NCI-H748 treated with DMSO at 0.1 percent for 48 hours (cell line): ENCODE results near the gene CHD1.
"Not testable (repeated sequence)": the region's sequence is repeated elsewhere in the genome, so short reads cannot be mapped to it uniquely, and the experiment has no call there.

ENCODE experiments used
- DNase-seq: peaks from one replicate; lab custom pipeline; 2025; lab: John Stamatoyannopoulos, UW

CHD1 gene

DNA sequence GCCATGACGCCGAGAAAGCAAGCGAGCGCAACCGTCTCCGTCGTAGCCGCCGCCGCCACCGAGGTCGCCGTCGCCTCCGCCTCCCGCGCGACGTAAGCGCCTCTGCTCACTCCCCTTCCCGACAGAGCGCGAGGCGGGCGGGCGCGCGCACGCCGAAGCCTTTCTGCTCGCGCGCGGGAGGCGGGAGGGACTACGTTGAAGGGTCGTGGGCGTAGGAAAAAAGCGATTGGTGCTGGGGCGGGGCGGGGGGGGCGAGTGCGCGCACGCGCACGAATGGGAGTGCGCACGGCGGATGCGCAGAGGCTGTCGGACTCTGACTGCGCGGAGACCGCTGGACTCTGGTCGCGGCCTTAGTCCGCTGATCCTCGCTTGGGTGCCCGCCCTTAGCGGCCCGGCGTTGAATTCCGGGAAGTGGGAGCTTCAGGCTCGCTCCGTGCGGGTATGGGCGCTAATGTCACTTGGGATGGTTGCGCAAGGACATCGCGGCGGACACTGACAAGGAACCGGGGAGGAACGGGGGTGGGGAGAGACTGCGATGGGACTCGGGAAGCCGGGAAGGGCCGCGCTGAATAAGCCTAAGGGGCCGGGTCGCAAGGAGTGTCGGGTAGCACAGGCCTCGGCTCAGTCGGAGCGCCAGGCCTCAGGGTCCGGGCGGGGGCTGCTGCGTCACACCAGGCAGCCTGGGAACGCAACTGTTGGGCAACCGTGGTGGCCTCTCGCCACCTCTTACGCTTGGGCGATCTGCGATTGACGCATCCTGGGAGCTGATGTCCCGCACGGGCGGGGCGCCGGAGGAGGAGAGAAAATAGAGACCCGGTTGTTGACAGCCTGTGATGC, at the start of gene CHD1:
TSS of gene CHD1 (minus strand) at position 135 of the 837 bp plus-strand sequence. CDS start 2,621 bp downstream, outside the sequence.
- peak; percentile 88 for DNase-seq

DNA sequence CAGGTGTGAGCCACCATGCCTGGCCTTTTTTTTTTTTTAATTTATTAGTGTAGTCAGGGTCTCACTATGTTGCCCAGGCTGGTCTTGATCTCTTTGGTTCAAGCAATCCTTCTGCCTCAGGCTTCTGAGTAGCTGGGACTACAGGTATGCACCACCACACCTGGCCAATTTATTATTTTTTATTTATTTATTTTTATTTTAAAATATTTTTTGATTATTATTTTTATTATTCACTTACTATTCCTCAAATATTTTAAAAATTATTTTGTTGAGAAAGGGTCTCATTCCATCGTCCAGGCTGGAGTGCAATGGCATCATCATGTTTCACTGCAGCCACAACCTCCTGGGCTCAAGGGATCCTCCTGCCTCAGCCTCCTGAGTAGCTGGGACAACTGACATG, 49.7 kb upstream of the CHD1 start:
- DNase-seq, result no peak

DNA sequence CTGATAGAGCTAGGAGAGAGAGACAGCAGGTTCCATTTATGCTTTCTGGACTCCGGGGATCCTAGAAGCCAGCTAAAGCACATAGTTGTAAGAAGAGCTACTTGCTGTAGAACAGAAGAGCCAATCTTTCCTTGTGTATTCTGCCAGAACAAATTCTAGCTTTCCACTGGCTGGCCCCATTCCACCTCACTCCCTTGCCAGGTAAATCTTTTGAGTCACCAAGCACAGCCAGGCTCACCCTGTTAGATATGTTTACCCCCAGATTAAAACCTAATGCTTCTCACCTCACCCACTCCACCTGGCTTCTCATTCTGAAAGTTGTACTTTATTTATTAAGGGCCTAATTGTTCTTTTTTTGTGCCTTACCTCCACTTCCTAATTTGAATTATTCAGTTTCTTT, 48.9 kb upstream of the CHD1 start:
- DNase-seq, result no peak

DNA sequence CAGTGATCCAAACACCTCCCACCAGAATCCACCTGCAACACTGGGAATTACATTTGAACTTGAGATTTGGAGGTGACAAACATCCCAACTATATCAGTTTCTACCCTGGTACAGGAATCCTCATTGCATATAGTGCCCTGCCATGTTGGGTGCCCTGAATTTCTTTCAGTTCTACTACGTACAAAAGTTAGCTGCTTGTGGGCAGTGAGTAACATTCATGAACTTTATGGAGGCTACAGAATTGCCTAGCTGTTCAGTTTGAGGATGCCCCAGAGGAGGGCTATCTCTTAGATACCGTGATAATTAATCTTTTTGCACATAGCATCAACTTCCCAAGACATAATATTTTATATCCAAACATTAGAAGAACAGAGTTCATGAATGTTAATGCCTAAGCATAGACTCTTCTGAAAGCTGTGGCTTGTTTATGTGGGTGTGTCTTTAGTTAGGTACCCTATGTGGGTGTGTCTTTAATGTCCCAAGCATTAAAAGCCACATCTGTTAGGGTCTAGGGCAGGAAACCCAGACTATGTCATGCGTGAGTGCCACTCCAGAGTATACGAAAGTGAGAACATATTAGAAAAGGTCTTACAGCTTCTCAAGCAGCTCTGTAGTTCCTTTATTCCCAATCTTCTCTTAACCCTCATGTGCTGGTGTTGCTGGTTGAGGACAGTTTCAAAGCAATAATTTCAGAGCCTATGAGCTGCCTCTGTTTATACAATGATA, 47.0 kb upstream of the CHD1 start:
- DNase-seq, result no peak

DNA sequence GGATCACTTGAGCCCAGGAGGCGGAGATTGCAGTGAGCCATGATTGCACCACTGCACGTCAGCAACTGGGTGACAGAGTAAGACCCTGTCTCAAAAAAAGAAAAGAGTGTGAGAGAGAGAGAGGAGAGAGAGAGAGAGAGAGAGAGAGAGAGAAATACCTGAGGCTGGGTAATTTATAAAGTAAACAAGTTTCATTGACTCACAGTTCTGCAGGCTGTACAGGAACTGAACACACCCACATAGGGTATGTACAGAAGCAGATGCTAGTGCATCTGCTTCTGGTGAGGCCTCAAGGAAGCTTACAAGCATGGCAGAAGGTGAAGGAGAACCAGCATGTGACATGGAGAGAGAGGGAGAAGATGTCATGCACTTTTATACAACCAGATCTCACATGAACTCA, 46.4 kb upstream of the CHD1 start:
- DNase-seq, result no peak

DNA sequence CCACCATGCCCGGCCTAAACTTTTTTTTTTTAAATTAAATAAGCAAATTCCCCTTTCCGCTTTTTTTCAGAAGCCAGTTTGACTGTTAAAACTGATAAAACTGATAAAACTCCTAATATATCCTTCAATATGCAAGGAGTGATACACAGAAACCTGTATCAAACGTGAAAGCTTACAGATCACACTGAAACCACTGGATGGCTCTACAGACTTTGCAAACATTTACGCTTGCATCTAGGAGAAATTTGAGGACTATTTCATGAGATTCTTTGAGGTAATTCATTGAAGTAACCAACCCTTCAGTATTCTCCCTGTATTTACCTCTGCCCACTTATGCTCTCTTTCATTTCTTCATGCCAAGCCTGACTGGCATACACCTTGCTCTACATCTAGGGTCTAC, 40.6 kb upstream of the CHD1 start:
- no peak for DNase-seq

DNA sequence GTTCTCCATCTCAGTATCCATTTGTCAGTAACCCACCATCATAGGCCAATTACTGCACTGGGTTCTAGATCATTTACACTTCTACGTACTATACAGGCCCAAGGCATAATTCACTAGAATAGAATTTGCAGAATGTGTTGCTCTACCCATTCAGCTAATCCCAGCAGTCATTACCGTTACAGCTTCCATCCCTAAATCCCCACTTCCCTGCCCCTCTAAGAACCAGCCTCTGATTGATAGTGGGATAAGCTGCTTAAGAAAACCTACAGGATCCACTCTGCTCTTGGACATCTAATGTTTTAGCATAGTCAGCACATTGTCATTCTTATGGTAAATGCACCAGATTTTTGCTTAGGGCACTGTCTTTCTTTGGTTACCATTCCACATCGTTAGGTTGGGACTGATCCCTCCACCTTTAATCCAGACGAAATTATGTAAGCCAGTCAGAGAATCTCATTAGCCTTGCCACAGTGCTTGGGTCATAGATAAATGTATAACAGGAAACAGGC, 39.3 kb upstream of the CHD1 start:
- DNase-seq, result no peak

DNA sequence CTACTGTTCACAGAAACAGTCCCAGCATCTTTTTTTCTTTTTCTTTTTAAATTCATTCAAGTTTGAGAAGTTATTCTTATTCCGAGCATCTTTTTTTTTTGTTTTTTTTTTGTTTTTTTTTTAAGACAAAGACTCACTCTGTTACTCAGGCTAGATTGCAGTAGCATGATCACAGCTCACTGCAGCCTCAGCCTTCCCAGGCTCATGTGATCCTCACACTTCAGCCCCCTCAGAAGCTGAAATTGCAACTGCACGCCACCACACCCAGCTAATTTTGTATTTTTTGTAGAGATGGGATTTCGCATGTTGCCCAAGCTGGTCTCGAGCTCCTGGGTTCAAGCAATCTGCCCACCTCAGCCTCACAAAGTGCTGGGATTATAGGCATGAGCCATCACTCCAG, 36.4 kb upstream of the CHD1 start:
- no peak for DNase-seq

DNA sequence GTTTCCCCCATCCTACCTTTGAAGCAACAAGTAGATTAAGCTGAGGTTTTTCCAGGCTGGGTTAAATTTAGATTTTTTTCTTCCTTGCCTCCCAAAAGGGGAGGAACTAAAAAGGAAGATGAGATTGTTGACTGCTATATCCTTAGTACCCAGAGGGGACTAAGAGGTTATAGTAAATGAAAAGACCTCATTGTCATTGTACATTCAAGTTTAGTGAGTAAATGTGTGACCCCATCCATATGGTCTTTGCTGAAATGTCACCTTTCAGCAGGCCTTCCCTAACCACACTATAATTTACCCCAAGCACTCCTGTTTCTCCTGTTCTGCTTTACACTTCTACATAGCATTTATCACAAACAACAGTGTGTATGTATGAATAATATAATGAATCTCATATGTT, 35.8 kb upstream of the CHD1 start:
- no peak for DNase-seq

DNA sequence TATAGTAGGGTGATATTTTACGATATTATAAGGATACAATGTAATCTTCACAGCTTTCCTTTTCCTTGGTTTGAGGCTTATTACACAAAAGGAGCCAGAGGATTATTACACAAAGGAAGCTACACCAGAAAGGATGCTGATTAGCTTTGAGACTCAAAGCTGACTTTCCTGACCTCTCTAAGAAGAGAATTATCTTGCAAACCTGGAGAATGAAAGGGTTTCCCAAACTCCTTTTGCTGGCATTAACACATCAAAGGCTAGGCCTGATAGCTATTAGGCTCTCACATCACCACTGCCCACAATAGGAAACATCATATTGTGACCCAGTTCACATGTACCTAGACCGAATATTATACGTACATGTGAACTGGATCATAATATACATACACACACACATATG, 34.2 kb upstream of the CHD1 start:
- DNase-seq, result no peak

DNA sequence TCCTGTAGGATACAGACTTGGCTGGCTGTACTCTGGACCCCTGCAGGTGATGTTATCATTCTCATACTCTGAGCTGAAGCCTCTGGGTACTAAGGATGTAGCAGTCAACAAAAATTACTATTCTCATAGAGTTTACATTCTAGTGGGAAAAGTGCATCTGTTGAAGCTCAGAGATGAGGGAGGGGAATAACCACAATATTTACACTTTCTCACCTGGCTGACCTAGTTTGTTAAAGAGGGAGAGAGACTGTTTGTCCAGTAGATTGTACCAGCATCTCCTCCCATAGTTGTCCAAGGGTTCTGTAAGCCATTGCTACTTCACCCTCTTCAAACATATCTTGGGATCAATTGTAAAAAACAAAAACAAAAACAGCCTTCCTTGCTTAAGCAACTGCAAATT, 33.8 kb upstream of the CHD1 start:
- no peak for DNase-seq

DNA sequence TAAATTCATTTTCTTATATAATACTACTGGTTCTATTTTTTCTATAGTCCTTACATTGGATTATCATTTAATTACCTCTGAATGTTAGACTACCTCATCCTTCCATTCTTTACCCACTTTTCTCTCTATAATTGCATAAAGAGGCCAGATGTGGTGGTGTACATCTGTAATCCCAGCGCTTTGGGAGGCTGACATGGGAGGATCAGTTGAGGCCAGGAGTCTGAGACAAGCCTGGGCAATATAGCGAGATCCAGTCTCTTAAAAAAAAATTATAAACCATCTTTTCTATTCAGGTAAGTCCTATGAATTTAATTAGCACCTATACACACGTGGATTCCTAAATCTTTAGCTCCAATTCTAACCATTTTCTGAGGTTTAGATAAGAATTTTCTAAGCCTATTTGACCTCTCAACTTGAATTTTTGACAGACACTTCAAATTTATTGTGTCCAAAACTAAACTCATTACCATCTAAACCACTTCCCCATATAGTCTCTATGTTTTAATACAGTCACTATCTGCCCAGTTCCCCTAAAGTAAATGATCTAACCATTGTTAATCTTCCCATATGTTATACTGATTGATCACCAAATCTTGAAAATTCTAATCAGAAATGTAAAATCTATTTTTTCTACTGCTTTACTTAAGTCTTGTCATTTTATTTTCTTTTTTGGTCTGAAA, 33.0 kb upstream of the CHD1 start:
- DNase-seq, result no peak

DNA sequence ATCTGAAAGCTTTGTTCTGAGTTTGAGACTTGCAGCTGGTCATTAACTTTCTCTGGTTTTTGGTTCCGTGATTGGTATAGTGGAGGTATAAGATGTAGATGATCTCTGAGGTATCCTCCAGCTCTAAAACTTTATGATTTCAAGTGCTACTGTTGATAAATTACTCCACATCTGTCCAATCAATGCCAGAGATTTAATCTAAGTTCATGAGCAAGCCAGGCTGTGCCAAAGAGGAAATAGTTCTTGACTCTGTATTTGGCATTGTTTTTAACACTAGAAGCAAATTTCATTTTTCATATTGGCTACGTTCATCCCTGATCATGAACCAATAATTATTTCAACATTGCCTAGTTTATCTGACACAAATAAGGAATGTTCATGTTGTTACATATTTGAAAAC, 28.5 kb upstream of the CHD1 start:
- no peak for DNase-seq

DNA sequence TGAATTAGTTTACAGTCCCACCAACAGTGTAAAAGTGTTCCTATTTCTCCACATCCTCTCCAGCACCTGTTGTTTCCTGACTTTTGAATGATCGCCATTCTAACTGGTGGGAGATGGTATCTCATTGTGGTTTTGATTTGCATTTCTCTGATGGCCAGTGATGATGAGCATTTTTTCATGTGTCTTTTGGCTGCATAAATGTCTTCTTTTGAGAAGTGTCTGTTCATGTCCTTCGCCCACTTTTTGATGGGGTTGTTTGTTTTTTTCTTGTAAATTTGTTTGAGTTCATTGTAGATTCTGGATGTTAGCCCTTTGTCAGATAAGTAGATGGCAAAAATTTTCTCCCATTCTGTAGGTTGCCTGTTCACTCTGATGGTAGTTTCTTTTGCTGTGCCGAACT, 27.1 kb upstream of the CHD1 start:
- not testable (repeated sequence) for DNase-seq

DNA sequence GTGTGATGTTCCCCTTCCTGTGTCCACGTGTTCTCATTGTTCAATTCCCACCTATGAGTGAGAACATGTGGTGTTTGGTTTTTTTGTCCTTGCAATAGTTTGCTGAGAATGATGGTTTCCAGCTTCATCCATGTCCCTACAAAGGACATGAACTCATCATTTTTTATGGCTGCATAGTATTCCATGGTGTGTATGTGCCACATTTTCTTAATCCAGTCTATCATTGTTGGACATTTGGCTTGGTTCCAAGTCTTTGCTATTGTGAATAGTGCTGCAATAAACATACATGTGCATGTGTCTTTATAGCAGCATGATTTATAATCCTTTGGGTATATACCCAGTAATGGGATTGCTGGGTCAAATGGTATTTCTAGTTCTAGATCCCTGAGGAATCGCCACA, 26.7 kb upstream of the CHD1 start:
- DNase-seq, result not testable (repeated sequence)

DNA sequence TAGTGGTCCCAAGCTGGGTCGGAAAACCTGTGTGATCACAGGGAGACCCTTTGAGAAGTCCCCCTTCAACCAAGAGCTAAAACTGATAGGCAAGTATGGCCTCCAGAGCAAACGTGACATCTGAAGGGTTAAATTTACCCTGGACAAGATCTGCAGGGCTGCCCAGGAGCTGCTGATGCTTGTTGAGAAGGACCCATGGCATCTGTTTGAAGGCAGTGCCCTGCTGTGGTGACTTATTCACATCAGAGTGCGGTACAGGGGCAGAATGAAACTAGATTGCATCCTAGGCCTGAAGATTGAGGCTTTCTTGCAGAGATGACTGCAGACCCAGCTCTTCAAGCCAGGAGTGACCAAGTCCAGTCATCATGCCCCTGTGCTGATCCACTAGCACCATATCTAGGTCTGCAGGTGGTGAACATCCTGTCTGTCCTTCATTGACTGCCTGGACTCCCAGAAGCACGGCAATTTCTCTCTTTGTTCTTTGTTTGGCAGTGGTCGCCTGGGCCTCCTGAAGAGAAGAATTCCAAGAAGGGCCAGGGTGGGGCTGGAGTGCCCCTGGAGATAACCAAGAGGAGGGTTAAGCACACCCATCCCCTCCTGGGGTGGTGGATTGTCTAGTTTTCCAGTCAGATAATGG, 25.7 kb upstream of the CHD1 start:
- DNase-seq, result no peak

DNA sequence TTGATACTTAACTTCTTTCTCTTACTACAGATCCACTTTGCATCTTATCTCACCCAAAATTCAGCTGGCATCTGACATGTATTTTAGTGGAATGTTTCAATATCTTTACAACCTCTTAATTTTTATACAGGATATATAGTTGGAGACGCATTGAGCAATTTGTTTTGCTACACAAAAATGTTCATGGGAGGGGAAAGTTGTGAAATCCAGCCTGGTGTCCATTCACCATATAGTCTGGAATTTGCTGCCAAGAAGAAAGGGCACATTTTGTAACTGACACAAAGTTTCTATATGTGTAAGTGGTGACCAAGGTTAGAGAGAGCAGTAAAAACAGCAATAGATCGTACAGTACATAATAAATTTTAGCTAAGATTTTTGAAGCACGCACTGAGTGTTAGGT, 14.0 kb upstream of the CHD1 start:
- no peak for DNase-seq

DNA sequence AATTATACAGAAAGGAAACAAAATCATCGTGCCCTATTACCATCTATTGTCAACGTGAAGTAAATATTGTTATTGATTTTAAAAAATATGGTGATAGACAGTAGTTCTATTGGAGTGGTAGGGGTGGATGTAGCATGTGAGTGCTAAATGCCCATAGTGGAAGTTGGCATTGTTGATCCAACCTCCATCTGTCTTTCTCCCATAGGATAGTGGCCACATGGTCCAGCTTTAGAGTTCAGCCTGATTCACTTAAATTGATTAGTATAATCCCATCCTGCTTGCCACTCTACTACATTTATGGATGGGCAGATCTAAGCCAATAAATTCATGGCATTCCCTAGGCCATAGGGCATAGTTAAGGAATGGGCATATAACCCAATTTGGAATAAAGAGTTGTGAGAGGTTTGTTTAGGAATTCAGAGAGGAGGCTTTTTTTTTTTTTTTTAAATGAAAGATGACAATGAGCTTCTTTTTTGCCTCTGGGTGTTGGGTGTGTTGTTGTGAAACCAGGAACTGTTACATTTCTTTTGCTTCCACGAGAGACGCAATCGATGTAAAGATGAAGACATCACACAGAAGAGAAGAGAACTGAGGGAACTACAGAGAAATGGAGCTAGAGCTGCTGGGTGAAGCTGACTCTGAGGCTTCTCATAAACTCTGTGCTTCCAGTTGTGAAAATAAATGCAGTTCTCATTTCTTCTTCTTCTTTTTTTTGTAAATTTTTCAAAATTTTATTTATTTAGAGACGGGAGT, 12.5 kb upstream of the CHD1 start:
- DNase-seq, result no peak

DNA sequence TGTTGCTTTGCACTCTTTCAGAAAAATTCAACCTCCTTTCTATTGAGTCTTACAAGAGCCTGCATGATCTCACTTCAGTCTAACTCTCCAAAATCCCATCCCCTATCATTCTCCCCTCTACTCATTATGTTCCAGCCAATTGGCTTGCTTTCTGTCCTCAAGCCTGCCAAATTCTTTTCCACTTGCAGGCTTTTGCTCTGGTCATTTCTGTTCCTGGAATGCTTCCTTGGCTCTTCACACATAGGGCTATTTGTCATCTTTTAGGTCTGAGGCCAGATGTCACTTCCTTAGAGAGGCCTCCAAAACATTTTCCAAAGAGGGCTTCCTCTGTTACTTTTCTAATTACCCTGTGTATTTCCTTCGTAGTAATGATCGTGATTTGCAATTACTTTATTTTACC, 11.8 kb upstream of the CHD1 start:
- no peak for DNase-seq

DNA sequence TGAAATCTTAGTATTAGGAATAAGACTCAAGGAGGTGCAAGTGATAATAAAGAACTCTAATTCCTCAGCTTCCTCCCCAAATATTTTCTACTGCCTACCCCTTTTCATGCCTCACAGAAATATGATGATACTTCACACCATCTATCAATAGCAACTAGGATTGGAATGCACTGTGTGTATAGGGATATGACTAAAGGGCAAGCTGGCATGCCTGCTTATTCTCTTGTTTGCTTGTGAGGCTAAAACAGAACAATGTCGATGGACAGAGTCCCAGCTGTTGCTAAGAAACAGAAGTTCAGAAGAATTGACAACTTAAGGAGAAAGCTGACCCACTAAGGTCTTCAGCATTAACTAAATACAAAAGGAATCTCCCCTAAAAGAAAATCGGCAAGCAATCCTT, 9.7 kb upstream of the CHD1 start:
- DNase-seq, result no peak

DNA sequence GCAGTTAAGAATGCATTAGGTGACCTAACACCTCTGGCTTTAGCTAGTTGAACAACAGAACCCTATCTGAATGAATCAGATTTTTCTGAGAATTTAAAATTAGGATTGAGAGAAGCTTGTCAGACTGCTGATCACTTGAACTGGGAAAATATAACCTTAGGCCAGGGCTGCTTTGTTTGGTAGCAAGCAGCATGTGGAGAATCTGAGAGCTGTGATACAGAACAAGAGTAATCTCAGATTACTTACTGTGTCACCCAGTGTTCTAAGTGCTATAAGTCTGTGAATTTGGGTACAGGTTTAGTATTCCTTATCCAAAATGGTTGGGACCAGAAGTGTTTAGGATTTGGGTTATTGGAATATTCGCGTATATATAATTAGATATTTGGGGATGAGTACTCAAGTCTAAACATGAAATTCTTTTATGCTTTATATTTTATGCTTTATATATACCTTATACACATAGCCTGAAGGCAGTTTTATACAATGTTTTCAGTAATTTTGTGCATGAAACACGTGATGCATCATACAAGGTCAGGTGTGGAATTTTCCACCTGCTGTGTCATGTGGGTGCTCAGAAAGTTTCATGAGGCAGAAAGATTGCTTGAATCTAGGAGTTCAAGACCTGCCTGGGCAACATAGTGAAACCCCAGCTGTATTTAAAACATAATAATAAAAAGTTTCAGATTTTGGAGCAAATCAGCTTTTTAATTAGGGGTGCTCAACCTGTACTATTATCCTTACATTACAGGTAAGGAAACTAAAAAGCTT, 8.3 kb upstream of the CHD1 start:
- DNase-seq, result no peak
